GM12801 (cell line): ENCODE data around the gene MZF1.

Source experiments
- TF ChIP-seq, protein P1 (sequence below): IDR thresholded peaks from one replicate; pipeline ENCODE4 v1.5.1; 2011; ENCODE audit warnings: control low read depth; ENCODE audit not compliant: insufficient read length; ENCODE audit errors: extremely low read depth

MZF1 gene

DNA sequence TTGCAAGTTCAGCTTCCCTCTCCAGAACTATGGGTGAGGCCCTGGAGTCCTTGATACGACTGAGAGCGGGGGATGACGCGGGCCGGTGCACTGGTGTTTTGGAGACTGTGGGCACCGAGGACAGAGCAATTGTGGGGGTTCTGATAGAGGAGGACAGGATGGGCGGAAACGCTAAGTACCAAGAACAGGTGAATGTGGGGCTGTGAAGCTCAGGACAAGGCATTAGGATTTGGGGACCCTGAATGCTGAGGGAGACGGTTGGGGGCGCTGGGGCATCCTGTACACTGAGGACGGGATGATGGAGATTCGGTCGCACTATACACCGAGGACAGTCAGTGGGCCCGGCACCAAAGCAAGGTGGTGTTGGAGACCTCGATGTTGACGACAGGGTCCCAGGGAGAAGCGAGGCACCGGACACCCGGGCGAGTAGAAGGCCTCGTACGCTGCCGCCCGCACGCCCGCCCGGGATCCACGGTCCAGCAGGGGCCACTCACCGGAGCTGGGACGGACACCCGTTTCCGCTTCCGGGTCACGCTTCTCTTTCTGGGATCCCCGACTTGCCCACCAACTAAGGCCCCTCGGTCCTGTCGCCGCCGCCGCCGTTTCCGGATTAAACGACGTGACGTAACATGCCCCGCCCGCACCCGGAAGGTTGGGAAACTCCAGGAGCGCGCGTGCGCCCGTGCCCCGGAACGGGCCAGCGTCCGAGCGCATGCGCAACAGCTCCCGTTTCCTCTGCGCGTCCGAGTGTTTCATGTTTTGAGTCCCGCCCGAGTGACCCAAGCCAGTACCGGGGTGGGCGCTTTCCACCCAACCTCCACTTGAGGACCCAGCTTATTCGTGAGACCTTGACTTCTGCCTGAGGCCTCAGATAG lies 18.4 kb downstream of the MZF1 start, which contains the start of gene CHMP2A:
TSS of gene CHMP2A (minus strand) at position 612 of the 875 bp plus-strand sequence. CDS start 893 bp downstream, outside the sequence.
- TF ChIP-seq, protein P1, sequence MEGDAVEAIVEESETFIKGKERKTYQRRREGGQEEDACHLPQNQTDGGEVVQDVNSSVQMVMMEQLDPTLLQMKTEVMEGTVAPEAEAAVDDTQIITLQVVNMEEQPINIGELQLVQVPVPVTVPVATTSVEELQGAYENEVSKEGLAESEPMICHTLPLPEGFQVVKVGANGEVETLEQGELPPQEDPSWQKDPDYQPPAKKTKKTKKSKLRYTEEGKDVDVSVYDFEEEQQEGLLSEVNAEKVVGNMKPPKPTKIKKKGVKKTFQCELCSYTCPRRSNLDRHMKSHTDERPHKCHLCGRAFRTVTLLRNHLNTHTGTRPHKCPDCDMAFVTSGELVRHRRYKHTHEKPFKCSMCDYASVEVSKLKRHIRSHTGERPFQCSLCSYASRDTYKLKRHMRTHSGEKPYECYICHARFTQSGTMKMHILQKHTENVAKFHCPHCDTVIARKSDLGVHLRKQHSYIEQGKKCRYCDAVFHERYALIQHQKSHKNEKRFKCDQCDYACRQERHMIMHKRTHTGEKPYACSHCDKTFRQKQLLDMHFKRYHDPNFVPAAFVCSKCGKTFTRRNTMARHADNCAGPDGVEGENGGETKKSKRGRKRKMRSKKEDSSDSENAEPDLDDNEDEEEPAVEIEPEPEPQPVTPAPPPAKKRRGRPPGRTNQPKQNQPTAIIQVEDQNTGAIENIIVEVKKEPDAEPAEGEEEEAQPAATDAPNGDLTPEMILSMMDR, result no peak

- TF ChIP-seq, protein P1, result no peak
These were observed 19.2 kb downstream of the MZF1 start for GRCh38 chr19:58553799-58554493.

GRCh38 chr19:58552655-58553054 lies 20.5 kb downstream of the MZF1 start:
- TF ChIP-seq, protein P1, result no peak

DNA sequence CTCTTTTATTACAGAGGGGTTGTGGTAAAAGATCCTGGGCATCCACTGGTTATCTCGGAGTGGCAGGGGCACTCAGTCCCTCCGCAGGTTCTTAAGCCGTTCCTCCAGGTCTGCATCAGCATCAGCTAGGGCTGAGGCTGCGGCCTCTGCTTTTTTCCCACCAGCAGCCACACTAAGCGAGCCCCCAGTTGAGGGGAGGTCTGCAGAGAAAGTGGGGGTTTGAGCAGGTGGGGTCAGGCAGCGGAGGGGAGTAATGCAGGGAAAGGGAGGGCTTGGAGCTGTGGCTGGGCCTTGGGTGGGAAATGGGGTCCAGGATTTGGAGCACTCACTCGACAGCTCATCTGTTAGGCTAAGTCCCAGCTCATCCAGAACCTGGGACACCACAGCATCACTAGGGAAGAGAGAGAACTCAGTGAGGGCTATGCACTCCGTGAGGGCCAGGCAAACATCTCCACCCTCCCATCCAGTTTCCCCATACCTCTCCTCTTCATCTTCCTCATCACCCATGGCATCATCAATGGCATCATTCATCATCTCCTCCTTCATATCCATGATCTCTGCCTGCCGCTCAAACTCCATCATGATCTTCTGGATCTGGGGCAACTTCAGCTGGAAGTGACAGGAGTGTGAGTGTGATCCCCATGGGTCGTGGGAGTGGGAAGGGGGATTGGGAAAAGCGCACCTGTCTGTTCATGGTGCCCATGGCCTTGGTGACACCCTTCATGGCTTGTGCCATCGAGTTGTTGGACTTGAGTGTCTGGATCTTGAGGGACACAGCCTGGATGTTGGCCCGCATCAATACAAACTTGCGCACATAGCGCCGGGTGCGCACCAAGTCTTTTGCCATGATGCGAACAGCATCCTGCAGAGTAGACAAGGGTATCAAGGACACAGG lies 21.3 kb downstream of the MZF1 start:
- TF ChIP-seq, protein P1, result no peak

DNA sequence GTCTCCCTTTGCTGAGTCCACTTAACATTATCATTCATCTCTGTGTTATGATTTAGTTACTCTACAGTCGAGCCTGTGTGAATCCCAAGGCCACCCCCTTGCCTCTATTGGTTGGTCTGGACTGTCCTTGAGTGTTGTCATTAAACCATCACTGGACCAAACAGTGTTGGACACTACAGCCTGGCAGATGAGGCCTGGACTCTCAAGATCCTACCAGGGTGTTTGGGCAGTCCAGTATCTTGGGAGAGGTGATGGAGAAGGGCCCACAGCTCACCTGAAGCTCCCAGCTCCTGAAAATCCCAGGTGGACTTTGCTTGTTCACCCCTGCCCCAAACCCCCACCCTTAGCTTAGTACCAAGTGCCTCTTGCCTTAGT lies 22.0 kb downstream of the MZF1 start:
- TF ChIP-seq, protein P1, result no peak

DNA sequence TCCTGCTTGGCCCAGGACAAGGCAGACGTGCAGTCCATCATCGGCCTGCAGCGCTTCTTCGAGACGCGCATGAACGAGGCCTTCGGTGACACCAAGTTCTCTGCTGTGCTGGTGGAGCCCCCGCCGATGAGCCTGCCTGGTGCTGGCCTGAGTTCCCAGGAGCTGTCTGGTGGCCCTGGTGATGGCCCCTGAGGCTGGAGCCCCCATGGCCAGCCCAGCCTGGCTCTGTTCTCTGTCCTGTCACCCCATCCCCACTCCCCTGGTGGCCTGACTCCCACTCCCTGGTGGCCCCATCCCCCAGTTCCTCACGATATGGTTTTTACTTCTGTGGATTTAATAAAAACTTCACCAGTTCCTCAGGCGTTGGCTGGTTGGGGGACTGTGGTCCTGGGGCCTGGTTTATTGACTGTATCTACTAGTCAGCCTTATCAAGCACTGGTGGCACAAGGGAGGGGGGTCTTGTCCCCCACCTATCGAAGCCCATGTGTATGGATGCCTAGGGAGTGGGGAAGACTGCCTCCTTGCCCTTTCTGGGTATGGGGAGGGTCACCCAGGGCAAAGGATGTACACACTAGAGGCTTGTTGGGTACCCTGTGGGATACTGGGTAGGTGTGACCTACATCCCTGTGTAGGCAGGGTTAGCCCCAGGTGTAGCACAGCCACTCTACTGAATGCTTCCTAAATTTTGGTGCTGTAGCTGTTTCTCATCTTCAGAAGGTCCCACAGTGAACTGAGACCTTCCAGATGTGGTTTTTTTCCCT lies 22.6 kb downstream of the MZF1 start:
- TF ChIP-seq, protein P1, result no peak
